DMS53 treated with DMSO at 0.1 percent for 48 hours (cell line): ENCODE results near the gene SLC27A6.
"Not testable (repeated sequence)": the region's sequence is repeated elsewhere in the genome, so short reads cannot be mapped to it uniquely, and the experiment has no call there.

Experiments
- DNase-seq: peaks from one replicate; lab custom pipeline; 2025; ENCODE audit not compliant: unreplicated experiment; lab: John Stamatoyannopoulos, UW

Gene SLC27A6

GRCh38 chr5:129001841-129002526 lies 36.7 kb downstream of the SLC27A6 start:
- DNase-seq, result no peak

- DNase-seq, result no peak
These were observed 37.2 kb downstream of the SLC27A6 start for GRCh38 chr5:129002527-129002842.

- DNase-seq, result no peak
These were observed 37.9 kb downstream of the SLC27A6 start for GRCh38 chr5:129003232-129003631.

GRCh38 chr5:129014185-129014584 lies 48.9 kb downstream of the SLC27A6 start:
- no peak for DNase-seq

GRCh38 chr5:129018837-129019236 lies 53.5 kb downstream of the SLC27A6 start:
- DNase-seq, result no peak

- no peak for DNase-seq
These were observed 54.2 kb downstream of the SLC27A6 start for GRCh38 chr5:129019401-129019908.

GRCh38 chr5:129020683-129021082 lies 55.4 kb downstream of the SLC27A6 start:
- no peak for DNase-seq

- DNase-seq, result no peak
These were observed 56.5 kb downstream of the SLC27A6 start for GRCh38 chr5:129021744-129022143.

GRCh38 chr5:129022599-129022998 lies 57.3 kb downstream of the SLC27A6 start:
- DNase-seq, result no peak

- DNase-seq, result no peak
These were observed 62.0 kb downstream of the SLC27A6 start for GRCh38 chr5:129027260-129027659.

- no peak for DNase-seq
These were observed 66.8 kb downstream of the SLC27A6 start for GRCh38 chr5:129031886-129032683.

GRCh38 chr5:129036257-129036656 lies 71.0 kb downstream of the SLC27A6 start:
- not testable (repeated sequence) for DNase-seq

GRCh38 chr5:129041196-129041881 lies 76.1 kb downstream of the SLC27A6 start:
- DNase-seq, result no peak

- no peak for DNase-seq
These were observed 77.0 kb downstream of the SLC27A6 start for GRCh38 chr5:129042306-129042705.

GRCh38 chr5:129043894-129044293 lies 78.6 kb downstream of the SLC27A6 start:
- no peak for DNase-seq

- DNase-seq, result no peak
These were observed 80.9 kb downstream of the SLC27A6 start for GRCh38 chr5:129046151-129046550.

- no peak for DNase-seq
These were observed 83.2 kb downstream of the SLC27A6 start for GRCh38 chr5:129048509-129048908.

- no peak for DNase-seq
These were observed 84.0 kb downstream of the SLC27A6 start for GRCh38 chr5:129049126-129049799.

GRCh38 chr5:129051283-129051682 lies 86.0 kb downstream of the SLC27A6 start:
- no peak for DNase-seq

GRCh38 chr5:129053438-129053837 lies 88.2 kb downstream of the SLC27A6 start:
- DNase-seq, result no peak

GRCh38 chr5:129057329-129057728 lies 92.0 kb downstream of the SLC27A6 start:
- no peak for DNase-seq
